GM12873 (cell line): ENCODE results near the gene NOTCH4.

Source experiments
- TF ChIP-seq, protein P1 (sequence below): IDR thresholded peaks from 2 replicates; pipeline ENCODE4 v1.5.1; 2012; ENCODE audit warnings: low read depth, mild to moderate bottlenecking, moderate library complexity, low read length, control low read depth; ENCODE audit not compliant: insufficient read depth; ENCODE audit errors: missing control alignments

NOTCH4 gene

GRCh38 chr6:32226434-32226833, 2.6 kb upstream of the NOTCH4 start:
- TF ChIP-seq, protein P1, sequence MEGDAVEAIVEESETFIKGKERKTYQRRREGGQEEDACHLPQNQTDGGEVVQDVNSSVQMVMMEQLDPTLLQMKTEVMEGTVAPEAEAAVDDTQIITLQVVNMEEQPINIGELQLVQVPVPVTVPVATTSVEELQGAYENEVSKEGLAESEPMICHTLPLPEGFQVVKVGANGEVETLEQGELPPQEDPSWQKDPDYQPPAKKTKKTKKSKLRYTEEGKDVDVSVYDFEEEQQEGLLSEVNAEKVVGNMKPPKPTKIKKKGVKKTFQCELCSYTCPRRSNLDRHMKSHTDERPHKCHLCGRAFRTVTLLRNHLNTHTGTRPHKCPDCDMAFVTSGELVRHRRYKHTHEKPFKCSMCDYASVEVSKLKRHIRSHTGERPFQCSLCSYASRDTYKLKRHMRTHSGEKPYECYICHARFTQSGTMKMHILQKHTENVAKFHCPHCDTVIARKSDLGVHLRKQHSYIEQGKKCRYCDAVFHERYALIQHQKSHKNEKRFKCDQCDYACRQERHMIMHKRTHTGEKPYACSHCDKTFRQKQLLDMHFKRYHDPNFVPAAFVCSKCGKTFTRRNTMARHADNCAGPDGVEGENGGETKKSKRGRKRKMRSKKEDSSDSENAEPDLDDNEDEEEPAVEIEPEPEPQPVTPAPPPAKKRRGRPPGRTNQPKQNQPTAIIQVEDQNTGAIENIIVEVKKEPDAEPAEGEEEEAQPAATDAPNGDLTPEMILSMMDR: no peak

DNA sequence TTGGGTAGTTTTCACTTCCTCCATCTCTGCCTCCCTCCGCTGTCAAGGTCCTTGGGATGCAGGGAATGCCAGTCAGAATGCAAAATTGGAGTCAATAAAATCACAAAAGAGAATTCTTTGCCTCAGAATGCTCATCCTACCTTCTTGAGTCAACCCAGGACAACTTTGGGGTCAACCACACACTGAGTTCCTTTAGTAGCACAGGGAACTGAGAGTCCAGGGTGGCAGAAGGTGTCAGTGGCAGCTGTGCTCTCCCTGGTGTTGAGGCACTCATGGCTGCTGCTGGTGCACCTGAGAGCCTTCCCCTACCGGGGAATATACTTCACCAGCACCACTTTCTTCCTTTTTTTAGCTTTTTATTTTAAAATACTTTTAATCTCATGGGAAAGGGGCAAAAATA, 829 bp upstream of the NOTCH4 start:
- TF ChIP-seq, protein P1: no peak

DNA sequence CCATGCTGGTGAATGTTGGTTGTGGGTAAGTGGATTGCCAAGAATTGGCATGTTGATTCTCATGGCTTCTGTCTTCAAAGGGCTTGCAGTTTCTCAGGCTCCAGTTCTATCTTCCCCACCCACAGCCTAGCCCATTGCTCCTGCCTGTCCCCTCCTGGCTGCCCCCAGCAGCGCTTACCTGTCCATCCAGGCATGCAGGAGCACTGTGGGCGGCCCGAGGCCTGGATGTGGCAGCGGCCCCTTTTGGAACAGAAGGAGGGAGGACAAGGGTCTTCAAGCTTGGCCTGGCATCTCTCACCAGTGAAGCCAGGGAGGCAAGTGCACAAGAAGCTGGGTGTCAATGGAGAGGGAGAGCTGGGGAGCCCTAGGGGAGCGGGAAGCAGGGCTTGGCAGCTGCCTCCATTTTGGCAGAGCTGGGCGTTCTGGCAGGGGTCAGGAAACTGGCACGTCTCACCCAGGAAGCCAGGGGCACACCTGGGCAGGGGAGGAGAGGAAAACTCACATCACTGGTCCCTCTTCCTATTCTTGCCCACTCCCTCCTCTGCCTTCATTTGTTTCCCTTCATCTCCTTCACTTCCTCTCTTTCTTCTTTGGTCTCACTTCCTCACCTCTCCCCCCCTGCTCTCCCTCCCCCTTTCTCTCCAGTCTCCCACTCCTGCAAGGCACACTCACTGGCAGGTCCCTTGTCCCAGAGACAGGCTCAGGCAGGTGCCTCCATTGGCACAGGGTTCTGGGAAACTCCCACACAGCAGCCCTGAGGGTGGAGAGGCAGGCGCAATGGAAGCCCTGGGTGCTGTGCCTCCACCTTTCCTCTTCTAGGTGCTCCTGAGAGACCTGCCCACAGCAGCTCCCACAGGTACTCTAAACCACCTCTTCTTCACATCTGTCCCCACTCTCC, 1.3 kb downstream of the NOTCH4 start:
- TF ChIP-seq, protein P1: no peak

- TF ChIP-seq, protein P1: no peak
Observed at GRCh38 chr6:32220021-32220420, 3.8 kb downstream of the NOTCH4 start.

- TF ChIP-seq, protein P1: no peak
Observed at GRCh38 chr6:32218167-32218566, 5.7 kb downstream of the NOTCH4 start.

DNA sequence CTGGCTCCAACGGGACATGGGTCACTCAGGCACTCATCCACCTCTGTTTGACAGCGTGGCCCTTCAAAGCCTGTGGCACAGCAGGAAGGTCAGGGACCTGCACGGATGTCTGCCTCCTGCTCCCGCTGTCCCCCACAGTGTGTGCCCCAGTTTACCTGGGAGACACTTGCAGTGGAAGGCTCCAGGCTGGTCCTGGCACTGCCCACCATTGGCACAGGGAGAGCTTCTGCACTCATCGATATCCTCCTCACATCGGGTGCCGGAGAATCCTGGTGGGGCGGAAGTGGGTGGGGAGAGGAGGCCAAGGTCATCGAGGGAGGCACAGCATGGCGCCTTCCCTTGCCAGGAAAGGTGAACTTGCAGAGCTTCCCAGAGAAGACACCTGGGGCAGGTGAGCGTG, 6.9 kb downstream of the NOTCH4 start:
- TF ChIP-seq, protein P1: no peak

GRCh38 chr6:32216285-32216684, 7.6 kb downstream of the NOTCH4 start:
- TF ChIP-seq, protein P1: no peak
